Measurements from ENCODE around the gene MAP2.

Gene MAP2

GRCh38 chr2:209525331-209525730 lies 101.5 kb downstream of the MAP2 start:
- H3K4me3 Mint-ChIP-seq, result no peak overlapping the region

GRCh38 chr2:209525834-209526281 lies 102.0 kb downstream of the MAP2 start:
- ATAC-seq, result no peak
- Mint-ChIP-seq H3K27me3 (no peaks in the 10 kb centered on the region), H3K36me3 (no peaks in the 10 kb centered on the region), H3K4me3 (peak overlapping the region; percentile 52), H3K27ac (peak overlapping the region; percentile 19), H3K9me3 (no peaks in the 10 kb centered on the region), H3K4me1 (peaks cover 36% of the 10 kb centered on the region)

More at GRCh38 chr2:209525331-209525730, 101.5 kb downstream of the MAP2 start:
- no peaks in the 10 kb centered on the region for H3K9me3 Mint-ChIP-seq
- H3K4me1 Mint-ChIP-seq, result peaks cover 36% of the 10 kb centered on the region
- H3K27ac Mint-ChIP-seq, result no peak overlapping the region
- no peaks in the 10 kb centered on the region for H3K36me3 Mint-ChIP-seq
- no peaks in the 10 kb centered on the region for H3K27me3 Mint-ChIP-seq
- no peak for ATAC-seq

GRCh38 chr2:209526561-209526960 lies 102.7 kb downstream of the MAP2 start:
- ATAC-seq, result peak; percentile 61
- Mint-ChIP-seq H3K36me3 (no peaks in the 10 kb centered on the region), H3K9me3 (no peaks in the 10 kb centered on the region), H3K4me1 (peaks cover 36% of the 10 kb centered on the region), H3K27me3 (no peaks in the 10 kb centered on the region), H3K27ac (peak overlapping the region; percentile 19), H3K4me3 (peak overlapping the region; percentile 16)

- no peak overlapping the region for H3K4me3 Mint-ChIP-seq
- H3K27ac Mint-ChIP-seq, result no peak overlapping the region
- ATAC-seq, result no peak
- H3K36me3 Mint-ChIP-seq, result no peaks in the 10 kb centered on the region
- H3K9me3 Mint-ChIP-seq, result no peaks in the 10 kb centered on the region
- H3K4me1 Mint-ChIP-seq, result peaks cover 21% of the 10 kb centered on the region
- no peaks in the 10 kb centered on the region for H3K27me3 Mint-ChIP-seq
These were observed 105.7 kb downstream of the MAP2 start for GRCh38 chr2:209529579-209529978.

- H3K36me3 Mint-ChIP-seq, result no peaks in the 10 kb centered on the region
- no peaks in the 10 kb centered on the region for H3K9me3 Mint-ChIP-seq
- ATAC-seq, result no peak
- H3K27ac Mint-ChIP-seq, result no peak overlapping the region
- peaks cover 5% of the 10 kb centered on the region for H3K4me1 Mint-ChIP-seq
- no peaks in the 10 kb centered on the region for H3K27me3 Mint-ChIP-seq
- H3K4me3 Mint-ChIP-seq, result no peak overlapping the region
These were observed 108.5 kb downstream of the MAP2 start for GRCh38 chr2:209532321-209532720.

- Mint-ChIP-seq H3K36me3 (no peaks in the 10 kb centered on the region), H3K4me1 (no peaks in the 10 kb centered on the region), H3K4me3 (no peak overlapping the region), H3K9me3 (no peaks in the 10 kb centered on the region), H3K27me3 (no peaks in the 10 kb centered on the region), H3K27ac (no peak overlapping the region)
- ATAC-seq, result no peak
These were observed 109.5 kb downstream of the MAP2 start for GRCh38 chr2:209533391-209533790.

- H3K36me3 Mint-ChIP-seq, result no peaks in the 10 kb centered on the region
- no peaks in the 10 kb centered on the region for H3K4me1 Mint-ChIP-seq
- no peaks in the 10 kb centered on the region for H3K27me3 Mint-ChIP-seq
- no peak overlapping the region for H3K27ac Mint-ChIP-seq
- H3K9me3 Mint-ChIP-seq, result no peaks in the 10 kb centered on the region
- peak; percentile 51 for ATAC-seq
- H3K4me3 Mint-ChIP-seq, result no peak overlapping the region
These were observed 110.4 kb downstream of the MAP2 start for GRCh38 chr2:209534228-209534627.

GRCh38 chr2:209536363-209536762 lies 112.5 kb downstream of the MAP2 start:
- no peaks in the 10 kb centered on the region for H3K36me3 Mint-ChIP-seq
- no peaks in the 10 kb centered on the region for H3K9me3 Mint-ChIP-seq
- H3K27ac Mint-ChIP-seq, result no peak overlapping the region
- H3K4me3 Mint-ChIP-seq, result no peak overlapping the region
- ATAC-seq, result no peak
- H3K4me1 Mint-ChIP-seq, result no peaks in the 10 kb centered on the region
- no peaks in the 10 kb centered on the region for H3K27me3 Mint-ChIP-seq

GRCh38 chr2:209547726-209548125 lies 123.9 kb downstream of the MAP2 start:
- no peak for ATAC-seq
- Mint-ChIP-seq H3K36me3 (no peaks in the 10 kb centered on the region), H3K4me1 (no peaks in the 10 kb centered on the region), H3K9me3 (peaks cover 4% of the 10 kb centered on the region), H3K4me3 (no peak overlapping the region), H3K27me3 (no peaks in the 10 kb centered on the region), H3K27ac (no peak overlapping the region)

GRCh38 chr2:209549589-209549988 lies 125.7 kb downstream of the MAP2 start:
- peaks cover 8% of the 10 kb centered on the region for H3K4me1 Mint-ChIP-seq
- no peaks in the 10 kb centered on the region for H3K27me3 Mint-ChIP-seq
- H3K27ac Mint-ChIP-seq, result no peak overlapping the region
- no peak overlapping the region for H3K4me3 Mint-ChIP-seq
- no peak for ATAC-seq
- H3K36me3 Mint-ChIP-seq, result no peaks in the 10 kb centered on the region
- peaks cover 4% of the 10 kb centered on the region for H3K9me3 Mint-ChIP-seq

- no peaks in the 10 kb centered on the region for H3K9me3 Mint-ChIP-seq
- H3K27ac Mint-ChIP-seq, result no peak overlapping the region
- no peaks in the 10 kb centered on the region for H3K27me3 Mint-ChIP-seq
- no peaks in the 10 kb centered on the region for H3K36me3 Mint-ChIP-seq
- ATAC-seq, result no peak
- peaks cover 8% of the 10 kb centered on the region for H3K4me1 Mint-ChIP-seq
- H3K4me3 Mint-ChIP-seq, result no peak overlapping the region
These were observed 130.1 kb downstream of the MAP2 start for GRCh38 chr2:209553913-209554312.

GRCh38 chr2:209556354-209556961 lies 132.6 kb downstream of the MAP2 start:
- H3K27ac Mint-ChIP-seq, result no peak overlapping the region
- H3K9me3 Mint-ChIP-seq, result no peaks in the 10 kb centered on the region
- peaks cover 8% of the 10 kb centered on the region for H3K4me1 Mint-ChIP-seq
- ATAC-seq, result no peak
- no peak overlapping the region for H3K4me3 Mint-ChIP-seq
- no peaks in the 10 kb centered on the region for H3K27me3 Mint-ChIP-seq
- H3K36me3 Mint-ChIP-seq, result no peaks in the 10 kb centered on the region

GRCh38 chr2:209560911-209561310 lies 137.1 kb downstream of the MAP2 start:
- ATAC-seq, result no peak
- H3K27ac Mint-ChIP-seq, result no peak overlapping the region
- H3K27me3 Mint-ChIP-seq, result no peaks in the 10 kb centered on the region
- H3K9me3 Mint-ChIP-seq, result no peaks in the 10 kb centered on the region
- no peak overlapping the region for H3K4me3 Mint-ChIP-seq
- no peaks in the 10 kb centered on the region for H3K4me1 Mint-ChIP-seq
- no peaks in the 10 kb centered on the region for H3K36me3 Mint-ChIP-seq

- H3K9me3 Mint-ChIP-seq, result no peaks in the 10 kb centered on the region
- H3K4me1 Mint-ChIP-seq, result peaks cover 5% of the 10 kb centered on the region
- H3K27me3 Mint-ChIP-seq, result no peaks in the 10 kb centered on the region
- H3K27ac Mint-ChIP-seq, result no peak overlapping the region
- no peak overlapping the region for H3K4me3 Mint-ChIP-seq
- no peak for ATAC-seq
- H3K36me3 Mint-ChIP-seq, result no peaks in the 10 kb centered on the region
These were observed 139.6 kb downstream of the MAP2 start for GRCh38 chr2:209563453-209563852.

GRCh38 chr2:209564816-209565215 lies 141.0 kb downstream of the MAP2 start:
- ATAC-seq, result no peak

GRCh38 chr2:209565896-209566582 lies 142.2 kb downstream of the MAP2 start:
- Mint-ChIP-seq H3K36me3 (no peaks in the 10 kb centered on the region), H3K4me1 (peaks cover 5% of the 10 kb centered on the region), H3K9me3 (no peaks in the 10 kb centered on the region), H3K27ac (no peak overlapping the region), H3K27me3 (no peaks in the 10 kb centered on the region), H3K4me3 (no peak overlapping the region)
- ATAC-seq, result no peak

More at GRCh38 chr2:209564816-209565215, 141.0 kb downstream of the MAP2 start:
- no peaks in the 10 kb centered on the region for H3K27me3 Mint-ChIP-seq
- H3K36me3 Mint-ChIP-seq, result no peaks in the 10 kb centered on the region
- H3K4me3 Mint-ChIP-seq, result no peak overlapping the region
- peaks cover 5% of the 10 kb centered on the region for H3K4me1 Mint-ChIP-seq
- no peaks in the 10 kb centered on the region for H3K9me3 Mint-ChIP-seq
- H3K27ac Mint-ChIP-seq, result no peak overlapping the region

All from stimulated activated memory B cell treated with anti-CD40 and anti-IgM and Interleukin-4, amounts not matched to agents 10 μg/mL and 1 μg/mL and 100 μg/mL, for 72 hours (primary cell).